ENCODE measurements around the gene CRYAA. TPM values are rescaled to one million over a fixed set of nuclear protein-coding genes. Genes with fewer than 3 reads are reported as not detected.

CRYAA gene
- polyA plus RNA-seq, 3 donors = not detected

DNA sequence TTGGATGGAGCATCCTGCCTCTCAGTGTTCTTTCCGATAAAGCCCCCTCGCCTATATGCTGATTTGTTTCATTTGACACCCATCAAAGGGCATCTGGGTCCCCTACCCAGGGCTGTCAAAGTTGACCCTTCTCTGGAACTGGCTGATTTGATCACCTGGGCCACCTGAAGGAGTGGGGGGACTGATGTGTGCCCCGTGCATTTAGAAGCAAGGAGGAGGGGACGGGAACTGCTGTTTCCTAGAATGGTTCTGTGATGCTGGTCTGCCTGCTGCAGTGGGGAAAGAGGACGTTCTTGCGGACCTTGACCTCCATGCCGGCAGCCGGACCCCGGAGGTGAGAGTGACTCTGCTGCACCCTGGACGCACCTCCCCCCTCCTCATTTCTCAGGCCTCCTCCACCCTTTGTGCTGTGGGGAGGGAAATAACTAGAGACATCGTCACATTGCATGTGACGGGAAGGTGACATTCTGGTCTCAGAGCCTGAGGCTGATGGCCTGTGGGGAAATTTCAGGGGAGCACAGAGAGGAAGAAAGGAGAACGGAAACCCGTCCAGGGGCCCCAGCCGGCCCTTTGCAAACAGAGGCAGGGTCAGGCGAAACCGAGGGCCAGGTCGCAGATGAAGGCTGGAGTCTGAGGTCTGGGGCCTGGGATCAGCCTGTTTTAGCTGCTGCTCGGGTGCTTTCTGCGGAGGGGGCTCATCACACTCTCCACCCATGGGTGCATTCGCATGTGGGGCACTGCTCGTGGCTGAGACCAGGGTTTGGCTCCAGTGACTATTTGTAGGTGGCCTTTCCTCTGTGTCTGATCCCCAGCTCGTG is 25.7 kb downstream of the CRYAA start:
- TF ChIP-seq, protein P1, sequence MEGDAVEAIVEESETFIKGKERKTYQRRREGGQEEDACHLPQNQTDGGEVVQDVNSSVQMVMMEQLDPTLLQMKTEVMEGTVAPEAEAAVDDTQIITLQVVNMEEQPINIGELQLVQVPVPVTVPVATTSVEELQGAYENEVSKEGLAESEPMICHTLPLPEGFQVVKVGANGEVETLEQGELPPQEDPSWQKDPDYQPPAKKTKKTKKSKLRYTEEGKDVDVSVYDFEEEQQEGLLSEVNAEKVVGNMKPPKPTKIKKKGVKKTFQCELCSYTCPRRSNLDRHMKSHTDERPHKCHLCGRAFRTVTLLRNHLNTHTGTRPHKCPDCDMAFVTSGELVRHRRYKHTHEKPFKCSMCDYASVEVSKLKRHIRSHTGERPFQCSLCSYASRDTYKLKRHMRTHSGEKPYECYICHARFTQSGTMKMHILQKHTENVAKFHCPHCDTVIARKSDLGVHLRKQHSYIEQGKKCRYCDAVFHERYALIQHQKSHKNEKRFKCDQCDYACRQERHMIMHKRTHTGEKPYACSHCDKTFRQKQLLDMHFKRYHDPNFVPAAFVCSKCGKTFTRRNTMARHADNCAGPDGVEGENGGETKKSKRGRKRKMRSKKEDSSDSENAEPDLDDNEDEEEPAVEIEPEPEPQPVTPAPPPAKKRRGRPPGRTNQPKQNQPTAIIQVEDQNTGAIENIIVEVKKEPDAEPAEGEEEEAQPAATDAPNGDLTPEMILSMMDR (IDR thresholded peaks at IDR 0.05) = no peak
- Histone ChIP-seq H3K9me3 (replicated peaks in 1 of 2; ENCODE audit: control insufficient read depth in 1 of 2, insufficient read depth in 1 of 2, low read length in 2 of 2) (peaks cover 0 to 4% of the 10 kb centered on the region in 2 donors), H3K27ac (ENCODE audit: low read depth in 1 of 2, low read length in 2 of 2) (no peak overlapping the region), H3K4me3 (replicated peaks in 1 of 3; ENCODE audit: low read depth in 2 of 3, low read length in 3 of 3) (no peak overlapping the region), H3K36me3 (replicated peaks in 1 of 2; ENCODE audit: control insufficient read depth in 1 of 2, insufficient read depth in 2 of 2, low read length in 2 of 2) (no peaks in the 10 kb centered on the region), H3K4me1 (ENCODE audit: control insufficient read depth in 1 of 2, insufficient read depth in 2 of 2, low read length in 2 of 2) (peaks cover 12 to 13% of the 10 kb centered on the region in 2 donors), H3K4me2 (replicated peaks; ENCODE audit: extremely low read depth, low read length, poor library complexity, severe bottlenecking) (no peak overlapping the region), H4K20me1 (ENCODE audit: insufficient read depth, low read length) (no peaks in the 10 kb centered on the region), H3K79me2 (ENCODE audit: insufficient read depth, low read length) (no peaks in the 10 kb centered on the region), H3K27me3 (ENCODE audit: control insufficient read depth in 2 of 2, insufficient read depth in 2 of 2, low read length in 2 of 2) (no peaks in the 10 kb centered on the region), H2AFZ (ENCODE audit: insufficient read depth, low read depth, low read length, poor library complexity, severe bottlenecking) (no peak overlapping the region), H3K9ac (ENCODE audit: insufficient read depth, low read length, poor library complexity, severe bottlenecking) (no peak overlapping the region)
- Mint-ChIP-seq H3K4me3 (peak overlapping the region in 1 of 2 donors; percentile 5), H3K4me1 (peaks cover 21% of the 10 kb centered on the region), H3K27ac (peak overlapping the region in 2 of 7 donors; percentile 17 to 21), H3K9me3 (peaks cover 2 to 20% (median 13%) of the 10 kb centered on the region in 7 donors), H3K27me3 (ENCODE audit: low read depth in 3 of 3) (peaks cover 10 to 18% (median 11%) of the 10 kb centered on the region in 3 donors), H3K36me3 (no peaks in the 10 kb centered on the region)
- intact Hi-C loops (cut with micrococcal nuclease) = no loop called here
- 41% methylated on average over 14 of the region's 23 CpGs for WGBS (ENCODE audit: insufficient coverage)
- peak in 1 of 3 donors; percentile 52 for DNase-seq

DNA sequence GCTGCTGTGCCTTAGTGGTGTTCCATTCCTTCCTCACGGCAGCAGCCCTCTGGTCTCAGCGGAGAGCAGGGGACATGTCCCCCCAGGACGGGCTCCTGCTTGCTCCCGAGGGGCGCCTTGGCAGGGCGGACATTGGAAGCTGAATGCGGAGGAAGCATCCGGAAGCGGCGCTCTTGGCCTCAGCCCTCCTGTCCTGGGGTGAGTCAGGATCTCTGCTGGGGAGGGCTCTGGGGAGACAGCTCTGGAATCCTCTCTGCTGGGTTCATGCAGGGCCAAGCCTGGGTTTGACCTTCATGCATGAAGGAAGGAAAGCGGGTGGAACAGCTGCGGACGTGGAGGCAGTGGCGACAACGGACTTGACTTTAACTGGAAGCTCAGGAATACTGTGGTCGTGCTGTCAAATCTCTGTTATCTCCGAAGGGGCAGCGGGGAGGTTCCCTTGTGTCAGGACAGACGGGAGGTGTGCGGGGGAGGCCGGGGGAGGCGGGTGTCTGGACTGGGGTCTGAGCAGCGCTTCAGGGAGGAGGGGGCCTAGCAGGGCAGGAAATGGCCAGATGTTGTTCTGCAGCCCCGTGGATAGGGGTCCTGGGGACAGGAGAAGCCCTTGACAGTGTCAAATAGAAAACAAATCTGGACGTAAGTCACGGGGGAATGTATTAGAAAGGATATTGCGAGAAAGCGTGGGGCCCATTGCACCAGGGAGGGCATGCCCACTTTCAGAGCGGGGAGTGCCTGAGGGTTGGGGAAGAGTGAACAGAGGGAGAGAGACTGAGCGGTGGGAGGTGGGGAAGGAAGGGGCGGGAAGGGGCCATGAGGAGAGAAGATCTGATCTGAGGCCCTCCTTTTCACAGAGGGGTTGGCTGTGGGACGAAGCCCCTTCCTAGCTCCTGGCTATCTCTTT is 26.6 kb downstream of the CRYAA start:
- Histone ChIP-seq H3K79me2 (ENCODE audit: insufficient read depth, low read length) (no peaks in the 10 kb centered on the region), H3K9ac (ENCODE audit: insufficient read depth, low read length, poor library complexity, severe bottlenecking) (no peak overlapping the region), H3K36me3 (replicated peaks in 1 of 2; ENCODE audit: control insufficient read depth in 1 of 2, insufficient read depth in 2 of 2, low read length in 2 of 2) (no peaks in the 10 kb centered on the region), H3K9me3 (replicated peaks in 1 of 2; ENCODE audit: control insufficient read depth in 1 of 2, insufficient read depth in 1 of 2, low read length in 2 of 2) (peaks cover 0 to 4% of the 10 kb centered on the region in 2 donors), H2AFZ (ENCODE audit: insufficient read depth, low read depth, low read length, poor library complexity, severe bottlenecking) (no peak overlapping the region), H3K4me3 (replicated peaks in 1 of 3; ENCODE audit: low read depth in 2 of 3, low read length in 3 of 3) (no peak overlapping the region), H3K4me2 (replicated peaks; ENCODE audit: extremely low read depth, low read length, poor library complexity, severe bottlenecking) (no peak overlapping the region), H3K4me1 (ENCODE audit: control insufficient read depth in 1 of 2, insufficient read depth in 2 of 2, low read length in 2 of 2) (peaks cover 12 to 13% of the 10 kb centered on the region in 2 donors), H3K27me3 (ENCODE audit: control insufficient read depth in 2 of 2, insufficient read depth in 2 of 2, low read length in 2 of 2) (no peaks in the 10 kb centered on the region), H3K27ac (ENCODE audit: low read depth in 1 of 2, low read length in 2 of 2) (no peak overlapping the region), H4K20me1 (ENCODE audit: insufficient read depth, low read length) (no peaks in the 10 kb centered on the region)
- H3K36me3 Mint-ChIP-seq = no peaks in the 10 kb centered on the region
- no peak overlapping the region for H3K4me3 Mint-ChIP-seq
- peaks cover 14% of the 10 kb centered on the region for H3K4me1 Mint-ChIP-seq
- TF ChIP-seq, protein P1 (IDR thresholded peaks at IDR 0.05) = no peak
- DNase-seq = no peak
- peaks cover 2 to 20% (median 15%) of the 10 kb centered on the region in 7 donors for H3K9me3 Mint-ChIP-seq
- peaks cover 10 to 16% (median 13%) of the 10 kb centered on the region in 3 donors for H3K27me3 Mint-ChIP-seq (ENCODE audit: low read depth in 3 of 3)
- H3K27ac Mint-ChIP-seq = no peak overlapping the region
- intact Hi-C loops (cut with micrococcal nuclease) = no loop called here
- 81% methylated on average over 27 of the region's 32 CpGs for WGBS (ENCODE audit: insufficient coverage)
